ENCODE results near the gene NXPH2. TPM values are rescaled to one million over a fixed set of nuclear protein-coding genes. Genes with fewer than 3 reads are reported as not detected.

The NXPH2 gene
- total RNA-seq, 1 donor: not detected

DNA sequence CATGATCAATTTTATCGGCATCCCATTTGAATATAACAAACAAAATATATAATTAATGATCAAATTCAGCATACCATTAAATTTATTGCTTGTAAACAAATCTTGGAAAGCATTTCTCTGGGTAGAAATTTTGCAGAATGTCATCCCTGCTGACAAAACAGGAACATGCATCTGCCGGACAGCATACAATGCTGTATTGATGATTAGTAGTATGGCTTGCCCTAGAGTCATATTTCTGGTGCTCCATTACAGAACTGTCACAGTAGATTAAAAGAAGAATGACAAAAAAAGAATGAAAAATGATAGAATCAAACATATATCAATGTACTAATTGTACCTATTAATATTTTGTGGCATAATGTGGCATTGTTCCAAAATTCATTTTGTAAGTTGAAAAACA, 98.0 kb downstream of the NXPH2 start:
- Histone ChIP-seq H3K27ac (ENCODE audit: low read depth, low read length) (no peak overlapping the region), H3K36me3 (ENCODE audit: insufficient read depth, low read length) (no peaks in the 10 kb centered on the region), H3K79me2 (ENCODE audit: insufficient read depth, low read length) (no peaks in the 10 kb centered on the region), H4K20me1 (ENCODE audit: insufficient read depth, low read length) (no peaks in the 10 kb centered on the region), H3K4me2 (ENCODE audit: insufficient read depth, low read length) (no peak overlapping the region), H3K9me3 (ENCODE audit: low read depth, low read length) (no peaks in the 10 kb centered on the region), H3K27me3 (ENCODE audit: insufficient read depth, low read length) (no peaks in the 10 kb centered on the region), H3K4me1 (ENCODE audit: insufficient read depth, low read length) (no peaks in the 10 kb centered on the region), H2AFZ (ENCODE audit: low read length) (no peak overlapping the region), H3K4me3 (ENCODE audit: insufficient read depth, low read length) (no peak overlapping the region)
- TF ChIP-seq, protein P1, sequence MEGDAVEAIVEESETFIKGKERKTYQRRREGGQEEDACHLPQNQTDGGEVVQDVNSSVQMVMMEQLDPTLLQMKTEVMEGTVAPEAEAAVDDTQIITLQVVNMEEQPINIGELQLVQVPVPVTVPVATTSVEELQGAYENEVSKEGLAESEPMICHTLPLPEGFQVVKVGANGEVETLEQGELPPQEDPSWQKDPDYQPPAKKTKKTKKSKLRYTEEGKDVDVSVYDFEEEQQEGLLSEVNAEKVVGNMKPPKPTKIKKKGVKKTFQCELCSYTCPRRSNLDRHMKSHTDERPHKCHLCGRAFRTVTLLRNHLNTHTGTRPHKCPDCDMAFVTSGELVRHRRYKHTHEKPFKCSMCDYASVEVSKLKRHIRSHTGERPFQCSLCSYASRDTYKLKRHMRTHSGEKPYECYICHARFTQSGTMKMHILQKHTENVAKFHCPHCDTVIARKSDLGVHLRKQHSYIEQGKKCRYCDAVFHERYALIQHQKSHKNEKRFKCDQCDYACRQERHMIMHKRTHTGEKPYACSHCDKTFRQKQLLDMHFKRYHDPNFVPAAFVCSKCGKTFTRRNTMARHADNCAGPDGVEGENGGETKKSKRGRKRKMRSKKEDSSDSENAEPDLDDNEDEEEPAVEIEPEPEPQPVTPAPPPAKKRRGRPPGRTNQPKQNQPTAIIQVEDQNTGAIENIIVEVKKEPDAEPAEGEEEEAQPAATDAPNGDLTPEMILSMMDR (IDR thresholded peaks at IDR 0.05; ENCODE audit: extremely low read depth, low read depth, low read length): no peak
- no peak for DNase-seq (ENCODE audit: insufficient read length, low spot score, missing footprints)

DNA sequence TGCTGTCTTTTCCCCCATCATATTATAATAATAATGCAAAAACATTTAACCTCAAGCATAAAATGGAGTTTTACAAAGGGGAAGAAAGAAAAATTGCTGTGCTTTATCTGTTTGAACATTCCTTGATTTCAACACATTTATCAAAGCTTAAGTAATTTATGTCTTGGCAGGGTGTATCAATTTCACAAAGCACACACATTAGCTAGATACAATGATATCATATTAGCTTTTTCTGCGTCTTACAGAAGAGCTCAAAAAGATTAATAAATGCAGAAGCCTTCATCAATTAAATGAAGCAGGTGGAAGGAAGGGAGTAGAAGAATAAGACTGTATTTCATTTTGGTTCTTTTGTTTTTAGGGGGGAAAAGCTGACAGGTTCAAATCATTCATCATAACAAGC, 103.0 kb downstream of the NXPH2 start:
- H3K4me3 ChIP-seq (ENCODE audit: insufficient read depth, low read length): no peak overlapping the region
- TF ChIP-seq, protein P1 (IDR thresholded peaks at IDR 0.05; ENCODE audit: extremely low read depth, low read depth, low read length): no peak
- no peaks in the 10 kb centered on the region for H3K79me2 ChIP-seq (ENCODE audit: insufficient read depth, low read length)
- no peaks in the 10 kb centered on the region for H4K20me1 ChIP-seq (ENCODE audit: insufficient read depth, low read length)
- no peaks in the 10 kb centered on the region for H3K27me3 ChIP-seq (ENCODE audit: insufficient read depth, low read length)
- H3K27ac ChIP-seq (ENCODE audit: low read depth, low read length): no peak overlapping the region
- no peaks in the 10 kb centered on the region for H3K4me1 ChIP-seq (ENCODE audit: insufficient read depth, low read length)
- no peaks in the 10 kb centered on the region for H3K9me3 ChIP-seq (ENCODE audit: low read depth, low read length)
- no peak overlapping the region for H3K4me2 ChIP-seq (ENCODE audit: insufficient read depth, low read length)
- no peaks in the 10 kb centered on the region for H3K36me3 ChIP-seq (ENCODE audit: insufficient read depth, low read length)
- no peak overlapping the region for H2AFZ ChIP-seq (ENCODE audit: low read length)
- no peak for DNase-seq (ENCODE audit: insufficient read length, low spot score, missing footprints)

DNA sequence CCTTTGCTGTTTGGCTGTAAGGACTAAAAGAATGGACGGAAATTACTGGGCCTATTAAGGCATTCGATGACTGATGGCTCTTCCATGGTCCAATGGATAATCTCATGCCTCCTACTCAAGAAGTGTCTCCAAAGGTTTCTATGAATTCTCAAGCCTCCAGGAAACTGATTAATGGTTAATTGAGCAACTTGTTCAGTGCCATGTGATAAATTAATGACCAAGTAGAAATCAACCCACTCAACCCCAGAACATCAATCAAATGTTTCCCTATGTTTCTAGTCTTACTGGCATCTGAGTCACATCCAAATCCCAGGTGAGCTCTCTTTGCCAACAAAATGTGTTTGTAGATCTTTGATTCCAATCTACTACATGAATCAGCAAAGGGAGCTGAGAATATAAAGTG, 103.6 kb downstream of the NXPH2 start:
- Histone ChIP-seq H3K79me2 (ENCODE audit: insufficient read depth, low read length) (no peaks in the 10 kb centered on the region), H3K36me3 (ENCODE audit: insufficient read depth, low read length) (no peaks in the 10 kb centered on the region), H3K4me1 (ENCODE audit: insufficient read depth, low read length) (no peaks in the 10 kb centered on the region), H3K9me3 (ENCODE audit: low read depth, low read length) (no peaks in the 10 kb centered on the region), H4K20me1 (ENCODE audit: insufficient read depth, low read length) (no peaks in the 10 kb centered on the region), H3K4me2 (ENCODE audit: insufficient read depth, low read length) (no peak overlapping the region), H2AFZ (ENCODE audit: low read length) (no peak overlapping the region), H3K27me3 (ENCODE audit: insufficient read depth, low read length) (no peaks in the 10 kb centered on the region), H3K4me3 (ENCODE audit: insufficient read depth, low read length) (no peak overlapping the region), H3K27ac (ENCODE audit: low read depth, low read length) (no peak overlapping the region)
- TF ChIP-seq, protein P1 (IDR thresholded peaks at IDR 0.05; ENCODE audit: extremely low read depth, low read depth, low read length): no peak
- no peak for DNase-seq (ENCODE audit: insufficient read length, low spot score, missing footprints)

DNA sequence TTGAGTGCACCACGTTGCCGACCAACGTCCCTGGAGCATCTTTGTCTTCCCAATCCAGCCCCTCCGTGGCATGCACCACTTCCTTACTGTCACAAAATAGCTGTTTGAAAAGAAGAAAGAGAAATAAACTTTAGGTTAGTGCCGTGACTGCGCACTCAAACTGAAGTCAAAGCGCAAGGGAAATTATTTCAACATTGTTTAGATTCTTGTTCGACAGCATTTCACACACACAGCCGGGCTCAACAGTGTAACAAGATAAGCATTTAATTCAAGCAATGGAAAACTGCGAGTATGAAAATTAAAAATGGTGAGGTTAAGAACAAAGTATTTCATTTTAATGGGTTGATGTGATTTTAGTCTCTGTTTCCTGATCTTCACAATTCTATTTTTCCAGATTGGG, 108.6 kb downstream of the NXPH2 start:
- Histone ChIP-seq H3K4me3 (ENCODE audit: insufficient read depth, low read length) (no peak overlapping the region), H3K79me2 (ENCODE audit: insufficient read depth, low read length) (no peaks in the 10 kb centered on the region), H3K4me2 (ENCODE audit: insufficient read depth, low read length) (no peak overlapping the region), H3K36me3 (ENCODE audit: insufficient read depth, low read length) (no peaks in the 10 kb centered on the region), H3K4me1 (ENCODE audit: insufficient read depth, low read length) (no peaks in the 10 kb centered on the region), H3K27me3 (ENCODE audit: insufficient read depth, low read length) (no peaks in the 10 kb centered on the region), H2AFZ (ENCODE audit: low read length) (no peak overlapping the region), H4K20me1 (ENCODE audit: insufficient read depth, low read length) (no peaks in the 10 kb centered on the region), H3K27ac (ENCODE audit: low read depth, low read length) (no peak overlapping the region), H3K9me3 (ENCODE audit: low read depth, low read length) (no peaks in the 10 kb centered on the region)
- TF ChIP-seq, protein P1 (IDR thresholded peaks at IDR 0.05; ENCODE audit: extremely low read depth, low read depth, low read length): no peak
- no peak for DNase-seq (ENCODE audit: insufficient read length, low spot score, missing footprints)
